HepG2 (cell line): ENCODE measurements around the gene BPIFA2. TPM values are rescaled to one million over a fixed set of nuclear protein-coding genes. Genes with fewer than 3 reads are reported as not detected.

Experiments used
- ATAC-seq: fragments of 200-7000 bp; cut with Tn5 transposase; 3 replicates; pipeline ENCODE4 v1.9.1; 2020; ENCODE audit warnings: mild to moderate bottlenecking, moderate library complexity
- BruUV-seq: library from RNA; stranded (reverse); fragments of 400-500 nt; replicated peaks from 2 replicates; lab custom pipeline; 2021; lab: Mats Ljungman, UMichigan
- CTCF ChIA-PET: fragments of 300-600 bp; formaldehyde crosslinking; extraction: SDS; loops from one replicate; lab custom pipeline; 2021; ENCODE audit warnings: low total read pairs, inconsistent platforms, low intra/inter-chr PET ratio; lab: Yijun Ruan, JAX
- POLR2A ChIA-PET: fragments of 350-600 bp; sonication (Branson Sonifier 250); formaldehyde crosslinking; loops from one replicate; lab custom pipeline; 2020; ENCODE audit warnings: antibody characterized with exemption, inconsistent platforms; lab: Yijun Ruan, JAX
- DNase-seq: peaks from one replicate; pipeline ENCODE4 v3.0.0-alpha.2; 2015; ENCODE audit warnings: low spot score
- FAIRE-seq: peaks from 3 replicates; lab custom pipeline; 2011; peaks lifted over from hg19 to GRCh38; lab: Jason Lieb, UNC
- H2AFZ ChIP-seq: one replicate; pipeline ENCODE4 v1.6.1; 2011; ENCODE audit warnings: low read length, inconsistent platforms
- H3K27ac ChIP-seq: fragments of 300-600 bp; 3 replicates; pipeline ENCODE4 v1.8.0; 2011; ENCODE audit warnings: mixed run types, mild to moderate bottlenecking, mixed read lengths, low read length, inconsistent platforms; ENCODE audit not compliant: insufficient read depth; ENCODE audit errors: extremely low read length
- H3K27me3 ChIP-seq, 2 experiments: fragments of 200-600 bp in 1 of 2; 2 replicates in 1 of 2; 3 replicates in 1 of 2; pipeline versions ENCODE4 v1.6.0 to v1.8.0; 2011; ENCODE audit warnings: low read length in 2 of 2, mild to moderate bottlenecking in 2 of 2, moderate library complexity in 2 of 2, inconsistent platforms in 1 of 2; ENCODE audit not compliant: insufficient read depth in 2 of 2, control insufficient read depth in 1 of 2
- H3K36me3 ChIP-seq, 2 experiments: fragments of 200-600 bp in 1 of 2; replicated peaks in 1 of 2; 2 replicates in 1 of 2; 3 replicates in 1 of 2; pipeline versions ENCODE4 v1.5.1 to v1.8.0; 2011; ENCODE audit warnings: low read length in 2 of 2, inconsistent platforms in 1 of 2; ENCODE audit not compliant: insufficient read depth in 2 of 2, control insufficient read depth in 1 of 2
- H3K4me1 ChIP-seq: 2 replicates; pipeline ENCODE4 v1.5.1; 2012; ENCODE audit warnings: low read length, inconsistent platforms; ENCODE audit not compliant: insufficient read depth
- H3K4me2 ChIP-seq: 2 replicates; pipeline ENCODE4 v1.6.0; 2011; ENCODE audit warnings: low read depth, low read length, inconsistent platforms
- H3K4me3 ChIP-seq, 3 experiments: fragments of 200-600 bp in 1 of 3; sonication (generic), shearing (Covaris generic) in 1 of 3; replicated peaks in 1 of 3; 2 replicates each; pipeline ENCODE4 v1.5.1; 2011 to 2016; ENCODE audit warnings: low read length in 3 of 3, inconsistent platforms in 2 of 3, low read depth in 2 of 3, mild to moderate bottlenecking in 2 of 3, control low read depth in 1 of 3, mixed read lengths in 1 of 3; ENCODE audit not compliant: insufficient read depth in 1 of 3
- H3K79me2 ChIP-seq: one replicate; pipeline ENCODE4 v1.6.1; 2011; ENCODE audit warnings: low read length, inconsistent platforms; ENCODE audit not compliant: insufficient read depth
- H3K9ac ChIP-seq: 2 replicates; pipeline ENCODE4 v1.6.0; 2011; ENCODE audit warnings: mild to moderate bottlenecking, low read depth, low read length, inconsistent platforms; ENCODE audit not compliant: insufficient read depth
- H3K9me3 ChIP-seq: 2 replicates; pipeline ENCODE4 v1.5.1; 2012; ENCODE audit warnings: mild to moderate bottlenecking, low read length
- H4K20me1 ChIP-seq: 2 replicates; pipeline ENCODE4 v1.6.0; 2011; ENCODE audit warnings: inconsistent platforms, mild to moderate bottlenecking, low read length, moderate library complexity; ENCODE audit not compliant: insufficient read depth
- KLF13 ChIP-seq: sonication (generic); formaldehyde crosslinking; IDR thresholded peaks from 2 replicates; pipeline ENCODE4 v1.4.0; 2020; ENCODE audit warnings: mild to moderate bottlenecking, missing genetic modification reagents
- PAX8 ChIP-seq: sonication (generic); formaldehyde crosslinking; IDR thresholded peaks from 2 replicates; pipeline ENCODE4 v1.8.0; 2022; ENCODE audit warnings: mild to moderate bottlenecking, missing genetic modification reagents, borderline replicate concordance
- PAXIP1 ChIP-seq: sonication (generic); formaldehyde crosslinking; conservative IDR thresholded peaks from 2 replicates; pipeline ENCODE4 v1.4.0; 2020; ENCODE audit warnings: mild to moderate bottlenecking, missing genetic modification reagents, moderate library complexity
- PCBP1 ChIP-seq: fragments of 200-400 bp; formaldehyde crosslinking; IDR thresholded peaks from 2 replicates; pipeline ENCODE4 v1.6.1; 2017; ENCODE audit warnings: mild to moderate bottlenecking, low read depth, low read length, borderline replicate concordance
- U2AF1 ChIP-seq: fragments of 200-400 bp; formaldehyde crosslinking; optimal IDR thresholded peaks from 2 replicates; pipeline ENCODE3; 2017; ENCODE audit warnings: mild to moderate bottlenecking, low read depth, low read length
- ZMAT5 ChIP-seq: sonication (generic); formaldehyde crosslinking; IDR thresholded peaks from 2 replicates; pipeline ENCODE4 v1.5.0; 2020; ENCODE audit warnings: mild to moderate bottlenecking, low read depth, missing genetic modification reagents, borderline replicate concordance
- ZNF34 ChIP-seq: sonication (generic); formaldehyde crosslinking; IDR thresholded peaks from 2 replicates; pipeline ENCODE4 v1.4.0; 2020; ENCODE audit warnings: mild to moderate bottlenecking, missing genetic modification reagents, borderline replicate concordance
- ZNF430 ChIP-seq: sonication (generic); formaldehyde crosslinking; IDR thresholded peaks from 2 replicates; pipeline ENCODE4 v1.9.0; 2021; ENCODE audit warnings: mild to moderate bottlenecking, missing genetic modification reagents
- ZNF570 ChIP-seq: sonication (generic); formaldehyde crosslinking; IDR thresholded peaks from 2 replicates; pipeline ENCODE4 v1.4.0; 2020; ENCODE audit warnings: mild to moderate bottlenecking, missing genetic modification reagents, borderline replicate concordance
- ZNF674 ChIP-seq: sonication (generic); formaldehyde crosslinking; IDR thresholded peaks from 2 replicates; pipeline ENCODE4 v1.5.0; 2020; ENCODE audit warnings: low read depth, mild to moderate bottlenecking, missing genetic modification reagents
- WGBS: methylation state at CpG from one replicate; pipeline ENCODE4 v1.1.6; 2017; ENCODE audit warnings: low lambda C conversion rate; 5-methylcytosine and 5-hydroxymethylcytosine counted together
- in situ Hi-C: cut with HindIII; loops from 2 replicates; pipeline ENCODE4 v1.10.0; 2017; ENCODE audit warnings: low pct_unique_long_range_greater_than_20kb; ENCODE audit not compliant: extremely low pct_ligation_motif_present
- intact Hi-C: fragments of 100-400 bp; cut with micrococcal nuclease; formaldehyde crosslinking; loops from one replicate; pipeline ENCODE4 v1.10.0; 2022; ENCODE audit not compliant: unreplicated experiment
- polyA plus RNA-seq, 8 experiments: library from polyadenylated mRNA; depleted of rRNA in 3 of 8; stranded (reverse) in 7 of 8; unstranded in 1 of 8; fragments of >200 nt; fragmentation: Illumina TruSeq in 4 of 8; extraction: Trizol in 4 of 8; gene quantifications; 2 replicates each; pipeline versions ENCODE4 v1.2.1 to v1.2.3, GENCODE V29; 2011 to 2016; ENCODE audit warnings: low read depth in 4 of 8, missing spikeins in 1 of 8, mixed read lengths in 1 of 8; ENCODE audit not compliant: insufficient read depth in 1 of 8
- total RNA-seq, 5 experiments: library from RNA; depleted of rRNA; stranded (reverse); fragments of >200 nt; fragmentation: Illumina TruSeq; extraction: Trizol; gene quantifications; 2 replicates each; pipeline ENCODE4 v1.2.3, GENCODE V29; 2016; ENCODE audit warnings: low read depth in 1 of 5
- TF ChIP-seq, protein P1 (sequence below): sonication (generic); formaldehyde crosslinking; IDR thresholded peaks from 2 replicates; pipeline ENCODE4 v1.8.0; 2022; ENCODE audit warnings: mild to moderate bottlenecking, missing genetic modification reagents, moderate library complexity
- TF ChIP-seq, protein P2 (sequence below): fragments of 450-650 bp; IDR thresholded peaks from 2 replicates; pipeline ENCODE4 v1.6.1; 2017; ENCODE audit warnings: mild to moderate bottlenecking
- TF ChIP-seq, protein P3 (sequence below): sonication (generic); formaldehyde crosslinking; IDR thresholded peaks from 2 replicates; pipeline ENCODE4 v1.5.0; 2020; ENCODE audit warnings: mild to moderate bottlenecking, missing genetic modification reagents

The BPIFA2 gene
- total and polyA plus RNA-seq, 2 of the 13 experiments (the other 11 are each of a cell fraction or from before 2014, with no cell fraction given): not detected

GRCh38 chr20:33124261-33124660 lies 43.7 kb upstream of the BPIFA2 start:
- H3K27ac ChIP-seq: no peak overlapping the region
- no peaks in the 10 kb centered on the region for H3K9me3 ChIP-seq
- DNase-seq: no peak
- peaks cover 25% of the 10 kb centered on the region for H3K4me1 ChIP-seq
- in situ Hi-C loops (no loop called here), intact Hi-C loops (no loop called here)
- no peaks in the 10 kb centered on the region for H4K20me1 ChIP-seq
- CTCF ChIA-PET: no interaction called here
- no peak overlapping the region for H3K4me3 ChIP-seq
- no peaks in the 10 kb centered on the region for H3K79me2 ChIP-seq
- H3K36me3 ChIP-seq: no peaks in the 10 kb centered on the region
- TF ChIP-seq ZNF570 (no peak), PAXIP1 (CRISPR knock-in tag) (no peak), ZNF430 (CRISPR knock-in tag) (no peak), ZNF674 (CRISPR knock-in tag) (no peak), ZMAT5 (no peak), ZNF34 (CRISPR knock-in tag) (no peak), U2AF1 (no peak), KLF13 (CRISPR knock-in tag) (no peak), PCBP1 (no peak), PAX8 (CRISPR knock-in tag) (no peak)
- TF ChIP-seq, protein P1, sequence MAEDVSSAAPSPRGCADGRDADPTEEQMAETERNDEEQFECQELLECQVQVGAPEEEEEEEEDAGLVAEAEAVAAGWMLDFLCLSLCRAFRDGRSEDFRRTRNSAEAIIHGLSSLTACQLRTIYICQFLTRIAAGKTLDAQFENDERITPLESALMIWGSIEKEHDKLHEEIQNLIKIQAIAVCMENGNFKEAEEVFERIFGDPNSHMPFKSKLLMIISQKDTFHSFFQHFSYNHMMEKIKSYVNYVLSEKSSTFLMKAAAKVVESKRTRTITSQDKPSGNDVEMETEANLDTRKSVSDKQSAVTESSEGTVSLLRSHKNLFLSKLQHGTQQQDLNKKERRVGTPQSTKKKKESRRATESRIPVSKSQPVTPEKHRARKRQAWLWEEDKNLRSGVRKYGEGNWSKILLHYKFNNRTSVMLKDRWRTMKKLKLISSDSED (CRISPR knock-in tag): no peak
- TF ChIP-seq, protein P2, sequence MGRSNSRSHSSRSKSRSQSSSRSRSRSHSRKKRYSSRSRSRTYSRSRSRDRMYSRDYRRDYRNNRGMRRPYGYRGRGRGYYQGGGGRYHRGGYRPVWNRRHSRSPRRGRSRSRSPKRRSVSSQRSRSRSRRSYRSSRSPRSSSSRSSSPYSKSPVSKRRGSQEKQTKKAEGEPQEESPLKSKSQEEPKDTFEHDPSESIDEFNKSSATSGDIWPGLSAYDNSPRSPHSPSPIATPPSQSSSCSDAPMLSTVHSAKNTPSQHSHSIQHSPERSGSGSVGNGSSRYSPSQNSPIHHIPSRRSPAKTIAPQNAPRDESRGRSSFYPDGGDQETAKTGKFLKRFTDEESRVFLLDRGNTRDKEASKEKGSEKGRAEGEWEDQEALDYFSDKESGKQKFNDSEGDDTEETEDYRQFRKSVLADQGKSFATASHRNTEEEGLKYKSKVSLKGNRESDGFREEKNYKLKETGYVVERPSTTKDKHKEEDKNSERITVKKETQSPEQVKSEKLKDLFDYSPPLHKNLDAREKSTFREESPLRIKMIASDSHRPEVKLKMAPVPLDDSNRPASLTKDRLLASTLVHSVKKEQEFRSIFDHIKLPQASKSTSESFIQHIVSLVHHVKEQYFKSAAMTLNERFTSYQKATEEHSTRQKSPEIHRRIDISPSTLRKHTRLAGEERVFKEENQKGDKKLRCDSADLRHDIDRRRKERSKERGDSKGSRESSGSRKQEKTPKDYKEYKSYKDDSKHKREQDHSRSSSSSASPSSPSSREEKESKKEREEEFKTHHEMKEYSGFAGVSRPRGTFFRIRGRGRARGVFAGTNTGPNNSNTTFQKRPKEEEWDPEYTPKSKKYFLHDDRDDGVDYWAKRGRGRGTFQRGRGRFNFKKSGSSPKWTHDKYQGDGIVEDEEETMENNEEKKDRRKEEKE: no peak
- TF ChIP-seq, protein P3, sequence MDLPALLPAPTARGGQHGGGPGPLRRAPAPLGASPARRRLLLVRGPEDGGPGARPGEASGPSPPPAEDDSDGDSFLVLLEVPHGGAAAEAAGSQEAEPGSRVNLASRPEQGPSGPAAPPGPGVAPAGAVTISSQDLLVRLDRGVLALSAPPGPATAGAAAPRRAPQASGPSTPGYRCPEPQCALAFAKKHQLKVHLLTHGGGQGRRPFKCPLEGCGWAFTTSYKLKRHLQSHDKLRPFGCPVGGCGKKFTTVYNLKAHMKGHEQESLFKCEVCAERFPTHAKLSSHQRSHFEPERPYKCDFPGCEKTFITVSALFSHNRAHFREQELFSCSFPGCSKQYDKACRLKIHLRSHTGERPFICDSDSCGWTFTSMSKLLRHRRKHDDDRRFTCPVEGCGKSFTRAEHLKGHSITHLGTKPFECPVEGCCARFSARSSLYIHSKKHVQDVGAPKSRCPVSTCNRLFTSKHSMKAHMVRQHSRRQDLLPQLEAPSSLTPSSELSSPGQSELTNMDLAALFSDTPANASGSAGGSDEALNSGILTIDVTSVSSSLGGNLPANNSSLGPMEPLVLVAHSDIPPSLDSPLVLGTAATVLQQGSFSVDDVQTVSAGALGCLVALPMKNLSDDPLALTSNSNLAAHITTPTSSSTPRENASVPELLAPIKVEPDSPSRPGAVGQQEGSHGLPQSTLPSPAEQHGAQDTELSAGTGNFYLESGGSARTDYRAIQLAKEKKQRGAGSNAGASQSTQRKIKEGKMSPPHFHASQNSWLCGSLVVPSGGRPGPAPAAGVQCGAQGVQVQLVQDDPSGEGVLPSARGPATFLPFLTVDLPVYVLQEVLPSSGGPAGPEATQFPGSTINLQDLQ (CRISPR knock-in tag): no peak
- POLR2A ChIA-PET: no interaction called here
- 46% methylated on average over 2 of the region's 2 CpGs for WGBS
- no peak overlapping the region for H3K9ac ChIP-seq
- H3K4me2 ChIP-seq: no peak overlapping the region
- no peak overlapping the region for H2AFZ ChIP-seq
- FAIRE-seq: no peak
- no TSS peak for BruUV-seq
- no peak for ATAC-seq
- H3K27me3 ChIP-seq: peaks cover 0 to 17% of the 10 kb centered on the region in 2 experiments; a peak in 1 of 5 replicates
